ENCODE data around the gene NACAD.

The NACAD gene, protein sequence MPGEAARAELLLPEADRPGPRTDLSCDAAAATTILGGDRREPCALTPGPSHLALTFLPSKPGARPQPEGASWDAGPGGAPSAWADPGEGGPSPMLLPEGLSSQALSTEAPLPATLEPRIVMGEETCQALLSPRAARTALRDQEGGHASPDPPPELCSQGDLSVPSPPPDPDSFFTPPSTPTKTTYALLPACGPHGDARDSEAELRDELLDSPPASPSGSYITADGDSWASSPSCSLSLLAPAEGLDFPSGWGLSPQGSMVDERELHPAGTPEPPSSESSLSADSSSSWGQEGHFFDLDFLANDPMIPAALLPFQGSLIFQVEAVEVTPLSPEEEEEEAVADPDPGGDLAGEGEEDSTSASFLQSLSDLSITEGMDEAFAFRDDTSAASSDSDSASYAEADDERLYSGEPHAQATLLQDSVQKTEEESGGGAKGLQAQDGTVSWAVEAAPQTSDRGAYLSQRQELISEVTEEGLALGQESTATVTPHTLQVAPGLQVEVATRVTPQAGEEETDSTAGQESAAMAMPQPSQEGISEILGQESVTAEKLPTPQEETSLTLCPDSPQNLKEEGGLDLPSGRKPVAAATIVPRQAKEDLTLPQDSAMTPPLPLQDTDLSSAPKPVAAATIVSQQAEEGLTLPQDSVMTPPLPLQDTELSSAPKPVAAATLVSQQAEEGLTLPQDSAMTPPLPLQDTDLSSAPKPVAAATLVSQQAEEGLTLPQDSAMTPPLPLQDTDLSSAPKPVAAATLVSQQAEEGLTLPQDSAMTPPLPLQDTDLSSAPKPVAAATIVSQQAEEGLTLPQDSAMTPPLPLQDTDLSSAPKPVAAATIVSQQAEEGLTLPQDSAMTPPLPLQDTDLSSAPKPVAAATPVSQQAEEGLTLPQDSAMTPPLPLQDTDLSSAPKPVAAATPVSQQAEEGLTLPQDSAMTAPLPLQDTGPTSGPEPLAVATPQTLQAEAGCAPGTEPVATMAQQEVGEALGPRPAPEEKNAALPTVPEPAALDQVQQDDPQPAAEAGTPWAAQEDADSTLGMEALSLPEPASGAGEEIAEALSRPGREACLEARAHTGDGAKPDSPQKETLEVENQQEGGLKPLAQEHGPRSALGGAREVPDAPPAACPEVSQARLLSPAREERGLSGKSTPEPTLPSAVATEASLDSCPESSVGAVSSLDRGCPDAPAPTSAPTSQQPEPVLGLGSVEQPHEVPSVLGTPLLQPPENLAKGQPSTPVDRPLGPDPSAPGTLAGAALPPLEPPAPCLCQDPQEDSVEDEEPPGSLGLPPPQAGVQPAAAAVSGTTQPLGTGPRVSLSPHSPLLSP (N-terminal part only)

GRCh38 chr7:45088821-45089340, at the start of gene NACAD:
TSS of gene NACAD (minus strand) at chr7:45088969. CDS start at chr7:45088894, 75 bp downstream.
- no peaks in the 10 kb centered on the region for H3K9me3 ChIP-seq (ENCODE audit: control insufficient read depth, insufficient read depth, low read length)
- no peak within 1 kb of the TSS for H3K27ac ChIP-seq (ENCODE audit: low read length)
- no CpG with 5 or more reads among the region's 50 CpGs for WGBS (ENCODE audit: insufficient coverage, insufficient read length)
- no peaks in the 10 kb centered on the region for H3K27me3 ChIP-seq (ENCODE audit: control insufficient read depth, insufficient read depth, low read length)
- DNase-seq (ENCODE audit: low read depth, low spot score): no peak
- H3K4me1 ChIP-seq (ENCODE audit: control insufficient read depth, insufficient read depth, low read length): peaks cover 5% of the 10 kb centered on the region
- peak within 1 kb of the TSS; percentile 64; the same call in 1 of the 2 replicates for H3K4me3 ChIP-seq (ENCODE audit: low read length)
- H3K36me3 ChIP-seq (ENCODE audit: control insufficient read depth, insufficient read depth, low read length): no peaks in the 10 kb centered on the region

- no peak overlapping the region for H3K4me3 ChIP-seq (ENCODE audit: low read length)
- no peaks in the 10 kb centered on the region for H3K36me3 ChIP-seq (ENCODE audit: control insufficient read depth, insufficient read depth, low read length)
- no peaks in the 10 kb centered on the region for H3K27me3 ChIP-seq (ENCODE audit: control insufficient read depth, insufficient read depth, low read length)
- no peaks in the 10 kb centered on the region for H3K9me3 ChIP-seq (ENCODE audit: control insufficient read depth, insufficient read depth, low read length)
- WGBS (ENCODE audit: insufficient coverage, insufficient read length): no CpG with 5 or more reads among the region's 9 CpGs
- no peak overlapping the region for H3K27ac ChIP-seq (ENCODE audit: low read length)
- H3K4me1 ChIP-seq (ENCODE audit: control insufficient read depth, insufficient read depth, low read length): no peaks in the 10 kb centered on the region
- peak; percentile 64 for DNase-seq (ENCODE audit: low read depth, low spot score)
Observed at GRCh38 chr7:45136106-45137060, 47.6 kb upstream of the NACAD start.

- WGBS (ENCODE audit: insufficient coverage, insufficient read length): no CpG with 5 or more reads among the region's 7 CpGs
- no peak for DNase-seq (ENCODE audit: low read depth, low spot score)
- H3K4me1 ChIP-seq (ENCODE audit: control insufficient read depth, insufficient read depth, low read length): no peaks in the 10 kb centered on the region
- H3K9me3 ChIP-seq (ENCODE audit: control insufficient read depth, insufficient read depth, low read length): no peaks in the 10 kb centered on the region
- H3K36me3 ChIP-seq (ENCODE audit: control insufficient read depth, insufficient read depth, low read length): no peaks in the 10 kb centered on the region
- H3K27me3 ChIP-seq (ENCODE audit: control insufficient read depth, insufficient read depth, low read length): no peaks in the 10 kb centered on the region
- no peak overlapping the region for H3K27ac ChIP-seq (ENCODE audit: low read length)
- no peak overlapping the region for H3K4me3 ChIP-seq (ENCODE audit: low read length)
Observed at GRCh38 chr7:45133877-45134276, 45.1 kb upstream of the NACAD start.

DNA sequence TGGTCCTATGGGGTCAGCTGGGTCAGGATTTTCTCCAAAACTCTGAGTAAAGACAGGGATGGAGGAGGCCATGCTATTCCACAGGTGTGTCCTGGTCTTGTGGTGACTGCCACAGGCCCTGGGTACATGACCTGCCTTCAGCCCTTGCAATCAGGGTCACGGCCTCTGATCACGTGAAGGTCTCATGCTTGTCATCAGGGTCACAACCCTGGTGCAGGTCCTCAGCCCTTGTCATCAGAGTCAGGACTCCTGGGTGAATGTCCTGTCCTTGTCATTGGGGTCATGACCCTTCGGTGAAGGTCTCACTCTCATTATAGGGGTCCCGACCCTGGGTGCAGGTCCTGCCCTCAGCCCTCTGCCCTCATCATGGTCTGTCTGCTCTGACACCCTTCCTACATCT, 44.6 kb upstream of the NACAD start:
- no peak overlapping the region for H3K27ac ChIP-seq (ENCODE audit: low read length)
- no peaks in the 10 kb centered on the region for H3K9me3 ChIP-seq (ENCODE audit: control insufficient read depth, insufficient read depth, low read length)
- H3K4me3 ChIP-seq (ENCODE audit: low read length): no peak overlapping the region
- H3K4me1 ChIP-seq (ENCODE audit: control insufficient read depth, insufficient read depth, low read length): no peaks in the 10 kb centered on the region
- DNase-seq (ENCODE audit: low read depth, low spot score): no peak
- no peaks in the 10 kb centered on the region for H3K36me3 ChIP-seq (ENCODE audit: control insufficient read depth, insufficient read depth, low read length)
- no peaks in the 10 kb centered on the region for H3K27me3 ChIP-seq (ENCODE audit: control insufficient read depth, insufficient read depth, low read length)
- no CpG with 5 or more reads among the region's 4 CpGs for WGBS (ENCODE audit: insufficient coverage, insufficient read length)

DNA sequence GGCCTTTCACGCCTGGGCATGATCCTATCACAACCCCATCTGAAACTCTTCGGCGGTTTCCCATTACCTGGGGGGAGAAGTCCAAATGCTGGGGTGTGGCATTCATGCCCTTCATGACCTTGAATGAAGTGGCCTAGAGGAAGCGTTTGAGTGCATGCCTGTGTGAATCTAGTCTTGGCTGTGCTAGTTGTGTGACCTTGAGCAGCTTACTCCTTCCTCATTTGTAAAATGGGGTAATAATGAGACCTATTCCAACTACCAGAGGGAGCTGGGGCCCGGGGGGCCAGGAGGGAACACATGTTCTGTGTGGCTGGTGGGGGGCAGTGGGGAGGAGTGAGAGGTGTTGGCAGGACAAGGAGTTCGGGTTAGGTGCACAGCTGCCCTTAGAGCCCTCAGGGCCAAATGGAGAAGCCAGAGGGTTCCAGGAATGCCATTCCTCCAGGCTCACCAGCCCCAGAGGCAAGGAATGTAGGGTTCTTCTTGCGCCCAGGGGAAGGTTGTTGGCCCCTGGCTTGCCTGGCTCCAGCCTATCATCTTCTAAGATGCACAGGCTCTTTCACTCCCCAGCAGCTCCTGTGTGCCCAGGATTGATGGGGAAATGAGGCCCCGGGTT, 44.0 kb upstream of the NACAD start:
- Histone ChIP-seq H3K27ac (ENCODE audit: low read length) (no peak overlapping the region), H3K9me3 (ENCODE audit: control insufficient read depth, insufficient read depth, low read length) (no peaks in the 10 kb centered on the region), H3K4me1 (ENCODE audit: control insufficient read depth, insufficient read depth, low read length) (no peaks in the 10 kb centered on the region), H3K27me3 (ENCODE audit: control insufficient read depth, insufficient read depth, low read length) (no peaks in the 10 kb centered on the region), H3K4me3 (ENCODE audit: low read length) (no peak overlapping the region), H3K36me3 (ENCODE audit: control insufficient read depth, insufficient read depth, low read length) (no peaks in the 10 kb centered on the region)
- no CpG with 5 or more reads among the region's 8 CpGs for WGBS (ENCODE audit: insufficient coverage, insufficient read length)
- DNase-seq (ENCODE audit: low read depth, low spot score): no peak

- no peak overlapping the region for H3K27ac ChIP-seq (ENCODE audit: low read length)
- WGBS (ENCODE audit: insufficient coverage, insufficient read length): no CpG with 5 or more reads among the region's 4 CpGs
- H3K4me1 ChIP-seq (ENCODE audit: control insufficient read depth, insufficient read depth, low read length): no peaks in the 10 kb centered on the region
- H3K27me3 ChIP-seq (ENCODE audit: control insufficient read depth, insufficient read depth, low read length): no peaks in the 10 kb centered on the region
- no peak overlapping the region for H3K4me3 ChIP-seq (ENCODE audit: low read length)
- H3K9me3 ChIP-seq (ENCODE audit: control insufficient read depth, insufficient read depth, low read length): no peaks in the 10 kb centered on the region
- no peaks in the 10 kb centered on the region for H3K36me3 ChIP-seq (ENCODE audit: control insufficient read depth, insufficient read depth, low read length)
- no peak for DNase-seq (ENCODE audit: low read depth, low spot score)
Observed at GRCh38 chr7:45131891-45132290, 43.1 kb upstream of the NACAD start.

DNA sequence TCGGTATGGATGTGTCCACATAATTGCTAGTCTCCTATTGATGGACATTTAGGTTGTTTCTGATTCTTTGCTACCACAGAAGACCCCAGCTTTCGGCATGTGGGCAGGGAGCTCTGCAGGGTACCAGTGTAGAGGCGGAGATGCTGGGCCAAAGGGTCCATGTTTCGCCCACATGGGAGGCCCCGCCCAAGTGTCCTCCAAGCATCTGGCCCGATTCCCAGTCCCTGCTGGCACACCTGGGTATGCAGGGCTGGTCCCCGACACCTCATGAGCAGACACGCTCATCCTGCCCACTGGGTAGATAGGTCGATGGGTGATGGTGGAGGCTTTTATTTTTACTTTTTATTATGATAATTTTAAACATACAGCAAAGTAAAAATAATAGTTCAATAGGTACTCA, 42.1 kb upstream of the NACAD start:
- Histone ChIP-seq H3K27me3 (ENCODE audit: control insufficient read depth, insufficient read depth, low read length) (no peaks in the 10 kb centered on the region), H3K27ac (ENCODE audit: low read length) (no peak overlapping the region), H3K4me3 (ENCODE audit: low read length) (no peak overlapping the region), H3K4me1 (ENCODE audit: control insufficient read depth, insufficient read depth, low read length) (no peaks in the 10 kb centered on the region), H3K9me3 (ENCODE audit: control insufficient read depth, insufficient read depth, low read length) (no peaks in the 10 kb centered on the region), H3K36me3 (ENCODE audit: control insufficient read depth, insufficient read depth, low read length) (no peaks in the 10 kb centered on the region)
- no peak for DNase-seq (ENCODE audit: low read depth, low spot score)
- no CpG with 5 or more reads among the region's 9 CpGs for WGBS (ENCODE audit: insufficient coverage, insufficient read length)

DNA sequence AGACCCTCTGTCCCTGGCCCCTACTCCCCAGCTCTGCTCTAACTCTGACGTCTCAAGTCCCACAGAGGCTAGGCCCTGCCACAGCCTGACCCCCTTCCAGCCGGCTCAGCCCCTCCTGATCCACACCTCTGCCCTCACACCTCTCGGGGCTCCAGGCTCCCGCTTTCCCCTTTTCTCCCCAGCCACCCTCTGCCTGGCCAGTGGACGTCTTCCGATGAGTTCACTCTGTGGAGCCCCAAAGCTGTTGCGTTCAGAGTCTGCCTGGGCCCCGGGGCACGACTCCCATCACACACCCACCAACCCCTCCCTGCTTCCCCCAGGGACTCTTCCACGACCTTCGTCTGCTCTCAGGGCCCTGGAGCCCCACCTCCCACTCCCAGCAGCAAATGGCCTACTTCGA, 41.1 kb upstream of the NACAD start:
- H3K36me3 ChIP-seq (ENCODE audit: control insufficient read depth, insufficient read depth, low read length): no peaks in the 10 kb centered on the region

GRCh38 chr7:45129181-45129800, 40.5 kb upstream of the NACAD start:
- WGBS (ENCODE audit: insufficient coverage, insufficient read length): no CpG with 5 or more reads among the region's 15 CpGs
- Histone ChIP-seq H3K9me3 (ENCODE audit: control insufficient read depth, insufficient read depth, low read length) (no peaks in the 10 kb centered on the region), H3K4me1 (ENCODE audit: control insufficient read depth, insufficient read depth, low read length) (peaks cover 1% of the 10 kb centered on the region; the same call in 1 of the 2 replicates), H3K4me3 (ENCODE audit: low read length) (no peak overlapping the region), H3K27me3 (ENCODE audit: control insufficient read depth, insufficient read depth, low read length) (no peaks in the 10 kb centered on the region), H3K36me3 (ENCODE audit: control insufficient read depth, insufficient read depth, low read length) (no peaks in the 10 kb centered on the region), H3K27ac (ENCODE audit: low read length) (no peak overlapping the region)
- DNase-seq (ENCODE audit: low read depth, low spot score): no peak

More for the DNA sequence above, 41.1 kb upstream of the NACAD start:
- Histone ChIP-seq H3K27me3 (ENCODE audit: control insufficient read depth, insufficient read depth, low read length) (no peaks in the 10 kb centered on the region), H3K27ac (ENCODE audit: low read length) (no peak overlapping the region), H3K9me3 (ENCODE audit: control insufficient read depth, insufficient read depth, low read length) (no peaks in the 10 kb centered on the region), H3K4me3 (ENCODE audit: low read length) (no peak overlapping the region), H3K4me1 (ENCODE audit: control insufficient read depth, insufficient read depth, low read length) (no peaks in the 10 kb centered on the region)
- no CpG with 5 or more reads among the region's 12 CpGs for WGBS (ENCODE audit: insufficient coverage, insufficient read length)
- DNase-seq (ENCODE audit: low read depth, low spot score): no peak
